WTC11 (cell line): ENCODE measurements around the gene C17orf113.

Source experiments
- CTCF ChIP-seq: fragments of 200-600 bp; IDR thresholded peaks from 2 replicates; pipeline ENCODE4 v1.8.0; 2022; ENCODE audit warnings: antibody characterized with exemption
- MAX ChIP-seq: sonication (generic); formaldehyde crosslinking; IDR thresholded peaks from 2 replicates; pipeline ENCODE4 v1.8.0; 2022; ENCODE audit warnings: mild to moderate bottlenecking, missing genetic modification reagents

GRCh38 chr17:42002175-42002791, 48.1 kb downstream of the C17orf113 start:
- no peak for TF ChIP-seq CTCF
- TF ChIP-seq MAX (CRISPR knock-in tag), result no peak
